Activated CD4-positive, CD25-positive, alpha-beta regulatory T cell treated with anti-CD3 and anti-CD28 coated beads, Interleukin-2, amount 50 U/mL, for 24 hours (primary cell): ENCODE results near the gene NR1I3.

Experiments used
- ATAC-seq, 2 donors: fragments of 150-1000 bp; cut with Tn5 transposase; one replicate each; pipeline ENCODE4 v1.10.0; 2021; ENCODE audit warnings: mild to moderate bottlenecking in 1 of 2, moderate library complexity in 1 of 2

Gene NR1I3

DNA sequence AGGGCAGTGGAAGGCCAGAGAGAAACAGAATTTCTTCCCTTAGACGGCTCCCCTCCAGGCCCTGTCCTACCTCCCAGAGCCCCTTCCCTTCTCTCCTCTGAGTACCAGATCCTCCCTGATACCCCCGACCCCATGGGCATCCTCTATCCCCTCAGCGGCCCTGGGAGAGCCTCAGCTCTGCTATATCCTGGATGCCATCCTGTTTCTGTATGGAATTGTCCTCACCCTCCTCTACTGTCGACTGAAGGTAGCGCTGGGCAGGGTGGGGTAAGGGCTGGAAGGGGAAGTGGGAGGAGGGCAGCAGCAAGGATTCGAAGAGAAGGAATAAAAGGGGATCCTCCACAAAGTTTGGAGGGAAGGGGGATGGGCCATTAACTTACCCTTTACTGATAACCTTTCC is 20.2 kb downstream of the NR1I3 start:
- peak in 1 of 2 donors; percentile 6 for ATAC-seq

DNA sequence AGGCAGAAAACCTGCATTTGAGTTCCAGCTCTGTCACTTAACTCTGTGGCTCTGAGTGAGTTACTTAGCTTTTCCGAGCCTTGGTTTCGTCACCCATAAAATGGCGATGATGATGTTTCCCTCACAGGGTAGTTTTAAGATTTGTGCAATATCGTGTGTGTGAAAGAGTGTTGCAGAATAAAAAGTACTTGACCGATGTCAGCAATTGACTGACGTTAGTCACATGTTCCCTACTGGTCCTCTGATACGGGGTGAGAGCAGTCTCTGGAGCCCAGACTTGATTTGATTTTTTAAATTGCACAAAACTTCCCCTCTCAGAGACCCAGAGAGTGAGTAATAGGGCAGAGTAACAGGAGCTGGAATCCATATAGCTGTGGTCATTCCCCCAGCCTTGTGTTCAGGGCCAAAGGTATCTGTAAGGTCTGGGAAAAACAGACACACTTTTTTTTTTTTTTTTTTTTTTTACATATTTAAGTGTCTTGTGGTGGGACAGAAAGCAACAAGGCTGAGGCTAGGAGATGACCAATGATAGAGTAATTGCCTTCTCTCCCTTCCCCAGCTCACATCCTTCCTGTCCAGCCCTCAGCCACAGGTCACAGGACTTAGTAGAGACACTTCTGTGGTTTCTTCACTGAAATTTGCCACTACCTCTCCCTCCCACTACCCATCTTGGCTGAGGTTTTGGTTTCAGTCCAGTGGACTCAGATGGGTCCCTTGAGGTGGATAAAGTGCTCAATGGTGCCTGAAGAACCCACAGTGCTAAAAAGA is 20.9 kb downstream of the NR1I3 start:
- ATAC-seq = peak; percentile 54 to 57

DNA sequence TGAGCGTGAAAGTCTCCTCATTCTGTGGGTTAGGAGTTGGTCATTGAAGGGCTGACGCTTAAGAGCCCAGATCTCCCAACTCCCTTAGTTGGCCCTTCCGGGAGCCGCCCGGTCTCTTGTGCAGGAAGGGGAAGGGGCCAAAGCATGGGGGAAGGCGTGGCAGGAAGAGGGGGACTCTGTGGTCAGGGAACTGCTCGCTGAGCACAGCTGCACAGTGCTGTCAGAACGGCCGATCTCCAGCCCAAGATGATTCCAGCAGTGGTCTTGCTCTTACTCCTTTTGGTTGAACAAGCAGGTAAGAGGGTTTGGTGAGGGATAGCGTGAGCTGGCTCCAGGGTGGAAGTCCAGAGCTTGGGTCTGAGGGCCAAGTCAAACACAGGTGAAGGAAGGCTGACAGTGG is 22.9 kb downstream of the NR1I3 start, which contains the start of gene FCER1G:
FCER1G (plus strand) TSS at position 220 of the 400 bp plus-strand sequence; CDS start at position 247, 27 bp downstream.
- ATAC-seq = no peak

DNA sequence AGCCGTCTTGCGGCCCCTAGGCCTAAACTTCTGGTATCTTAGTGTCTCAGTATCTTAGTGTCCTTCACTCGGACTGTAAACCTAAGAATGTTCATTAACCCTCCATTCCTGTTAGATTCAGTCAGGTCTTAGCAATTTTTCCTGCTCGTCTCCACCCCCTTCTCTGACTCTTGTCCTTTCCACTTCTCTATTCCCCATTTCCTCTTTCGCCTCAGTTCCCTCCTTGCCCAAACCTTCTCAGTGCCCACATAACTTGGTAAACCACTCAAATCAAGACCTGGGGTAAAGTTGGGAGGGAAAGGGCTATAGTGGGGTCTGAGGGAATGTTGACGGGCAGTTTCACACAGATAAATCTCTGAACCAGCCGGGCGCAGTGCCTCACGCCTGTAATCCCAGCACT is 23.6 kb downstream of the NR1I3 start:
- ATAC-seq = no peak

DNA sequence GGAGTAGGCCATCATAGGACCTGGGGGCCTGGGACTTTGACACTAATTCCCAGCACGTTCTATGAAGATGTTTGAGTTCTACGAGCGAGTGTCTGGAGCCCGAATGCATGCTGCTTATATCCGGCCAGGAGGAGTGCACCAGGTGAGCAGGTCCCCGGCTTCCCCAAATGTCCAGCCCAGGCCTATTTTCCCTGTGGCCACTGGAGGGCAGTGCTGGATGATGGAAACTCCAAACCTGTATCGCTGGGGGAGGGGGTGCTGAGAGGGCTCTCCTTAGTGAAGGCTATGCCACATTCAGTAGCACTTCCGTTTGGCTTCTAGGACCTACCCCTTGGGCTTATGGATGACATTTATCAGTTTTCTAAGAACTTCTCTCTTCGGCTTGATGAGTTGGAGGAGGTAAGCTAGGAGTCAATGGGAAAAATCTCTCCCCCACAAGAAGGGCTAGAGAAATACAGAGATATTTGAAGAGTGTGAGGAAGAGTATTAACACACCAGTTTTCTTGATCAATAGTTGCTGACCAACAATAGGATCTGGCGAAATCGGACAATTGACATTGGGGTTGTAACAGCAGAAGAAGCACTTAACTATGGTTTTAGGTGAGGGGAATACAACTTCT is 28.1 kb downstream of the NR1I3 start:
- ATAC-seq = peak; percentile 88 to 93

DNA sequence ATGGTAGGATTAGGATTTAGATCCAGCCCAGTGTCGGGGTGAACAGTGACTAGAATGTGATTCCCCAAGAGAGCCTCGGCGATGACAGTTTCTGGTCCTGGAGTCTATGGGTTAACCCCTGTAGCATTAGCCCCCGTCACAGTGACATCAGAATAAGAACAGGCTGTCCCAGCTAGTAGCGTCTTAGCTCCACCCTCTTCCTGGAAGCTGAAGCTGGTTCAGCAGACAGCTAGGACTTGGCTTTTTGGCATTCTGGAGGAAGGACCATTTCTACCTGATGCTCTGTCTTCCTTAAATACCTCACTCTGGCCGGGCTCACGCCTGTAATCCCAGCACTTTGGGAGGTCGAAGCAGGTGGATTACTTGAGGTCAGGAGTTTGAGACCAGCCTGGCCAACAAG is 30.8 kb downstream of the NR1I3 start:
- ATAC-seq = no peak

DNA sequence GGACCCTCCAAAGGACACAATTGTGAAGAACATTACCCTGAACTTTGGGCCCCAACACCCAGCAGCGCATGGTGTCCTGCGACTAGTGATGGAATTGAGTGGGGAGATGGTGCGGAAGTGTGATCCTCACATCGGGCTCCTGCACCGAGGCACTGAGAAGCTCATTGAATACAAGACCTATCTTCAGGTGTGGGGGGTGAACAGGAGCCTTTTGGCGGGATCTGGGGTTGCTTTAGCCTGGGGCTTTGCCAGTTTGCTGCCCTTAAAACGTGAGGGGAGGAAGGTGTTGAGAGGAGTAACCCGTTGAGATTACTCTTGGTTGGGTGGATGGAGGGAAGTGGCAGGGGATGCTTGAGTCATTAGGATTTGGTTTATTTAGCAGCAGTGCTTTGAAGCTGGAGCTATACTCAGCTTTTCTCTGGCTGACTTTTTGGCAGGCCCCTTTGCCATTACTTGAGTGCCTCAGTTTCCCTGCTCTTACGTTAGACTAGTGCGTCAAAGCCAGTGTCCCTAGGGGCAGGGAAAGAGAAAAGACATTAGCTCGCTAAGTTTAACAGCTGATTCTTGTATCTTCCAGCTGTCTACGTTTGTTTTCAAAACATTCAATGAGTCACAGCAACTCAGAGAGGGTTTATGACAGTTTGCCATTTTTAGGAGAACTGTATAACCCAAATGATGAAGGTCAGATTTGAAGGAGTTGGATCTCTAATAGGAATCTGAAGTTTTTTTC is 31.4 kb downstream of the NR1I3 start:
- no peak for ATAC-seq

DNA sequence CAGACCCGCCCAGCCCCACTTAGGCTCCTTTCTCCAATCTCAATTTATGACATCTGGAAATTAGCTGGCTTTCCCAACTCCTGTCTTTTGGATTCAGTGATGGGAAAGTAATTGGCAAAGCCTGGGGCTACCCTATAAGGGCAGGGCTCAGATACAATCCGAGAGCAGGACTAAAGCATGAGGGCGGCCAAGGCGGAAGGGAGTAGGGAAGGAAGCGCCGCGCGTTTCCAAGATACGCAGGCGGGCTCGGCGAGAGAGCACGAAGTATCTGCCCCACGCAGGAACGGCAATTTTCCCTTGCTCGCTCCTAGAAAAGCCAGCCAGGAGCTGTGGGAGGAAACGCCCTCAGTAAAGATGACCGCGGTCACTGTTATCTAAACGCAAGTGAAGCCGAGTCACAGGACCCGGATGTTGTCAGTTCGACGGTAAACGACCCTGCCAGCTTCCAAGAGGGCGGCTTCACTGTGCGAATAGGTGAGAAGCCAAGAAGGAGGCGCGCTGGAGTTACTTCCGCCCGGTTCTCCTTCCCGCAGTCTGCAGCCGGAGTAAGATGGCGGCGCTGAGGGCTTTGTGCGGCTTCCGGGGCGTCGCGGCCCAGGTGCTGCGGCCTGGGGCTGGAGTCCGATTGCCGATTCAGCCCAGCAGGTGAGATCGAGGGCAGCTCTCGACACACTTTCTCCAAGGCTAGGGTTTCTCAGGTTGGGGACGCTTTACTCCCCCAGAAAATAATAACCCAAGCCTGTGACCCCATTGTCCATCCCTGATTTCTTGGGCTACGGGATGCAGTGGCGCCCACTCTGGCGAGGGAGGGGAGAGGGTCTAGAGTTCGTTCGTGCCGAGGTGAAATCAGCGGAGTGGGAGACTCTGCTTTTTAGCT is 35.9 kb downstream of the NR1I3 start, which contains the start of gene NDUFS2:
NDUFS2 (plus strand) TSS at position 532 of the 877 bp plus-strand sequence; CDS start at position 551, 19 bp downstream.
- peak; percentile 99 for ATAC-seq

DNA sequence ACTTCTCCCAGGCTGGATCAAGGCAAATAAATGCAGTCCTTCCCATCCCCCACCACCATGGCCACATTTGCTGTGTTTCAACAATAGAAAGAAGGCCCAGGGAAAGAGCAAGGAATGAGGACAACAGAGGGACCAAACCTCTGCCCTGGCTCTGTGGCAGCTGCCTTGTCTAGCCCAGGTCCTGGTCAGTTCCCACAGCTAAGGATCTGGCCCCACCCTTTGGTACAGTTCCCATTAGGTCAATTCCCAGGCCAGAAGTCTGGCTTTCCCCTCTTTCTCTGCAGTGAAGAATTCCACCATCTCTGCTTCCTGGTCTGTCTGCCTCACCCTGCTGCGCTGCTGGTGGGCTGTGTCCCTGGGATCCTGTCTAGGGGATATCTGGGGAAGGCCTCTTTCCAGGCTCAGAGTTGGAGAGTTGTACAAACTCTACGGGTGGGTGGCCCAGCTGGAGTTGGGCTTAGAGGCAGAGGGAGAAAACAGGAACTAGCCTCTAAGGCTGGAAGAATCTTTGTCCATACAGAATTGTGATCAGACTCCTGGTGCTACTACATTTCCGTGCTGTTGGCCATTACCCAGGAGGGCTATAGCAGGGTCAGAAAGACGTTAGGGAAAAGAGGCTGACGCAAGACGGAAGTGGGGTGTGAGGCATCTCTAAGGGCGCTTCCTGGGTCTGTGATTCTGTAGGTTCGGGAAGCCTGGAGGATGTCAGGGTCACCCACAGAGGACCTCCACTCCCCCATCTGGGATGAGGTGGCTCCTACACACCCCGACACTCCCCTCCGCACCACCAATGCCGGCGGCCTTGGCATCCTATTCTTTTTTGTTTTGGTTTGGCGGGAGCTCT is 36.8 kb downstream of the NR1I3 start:
- no peak for ATAC-seq

DNA sequence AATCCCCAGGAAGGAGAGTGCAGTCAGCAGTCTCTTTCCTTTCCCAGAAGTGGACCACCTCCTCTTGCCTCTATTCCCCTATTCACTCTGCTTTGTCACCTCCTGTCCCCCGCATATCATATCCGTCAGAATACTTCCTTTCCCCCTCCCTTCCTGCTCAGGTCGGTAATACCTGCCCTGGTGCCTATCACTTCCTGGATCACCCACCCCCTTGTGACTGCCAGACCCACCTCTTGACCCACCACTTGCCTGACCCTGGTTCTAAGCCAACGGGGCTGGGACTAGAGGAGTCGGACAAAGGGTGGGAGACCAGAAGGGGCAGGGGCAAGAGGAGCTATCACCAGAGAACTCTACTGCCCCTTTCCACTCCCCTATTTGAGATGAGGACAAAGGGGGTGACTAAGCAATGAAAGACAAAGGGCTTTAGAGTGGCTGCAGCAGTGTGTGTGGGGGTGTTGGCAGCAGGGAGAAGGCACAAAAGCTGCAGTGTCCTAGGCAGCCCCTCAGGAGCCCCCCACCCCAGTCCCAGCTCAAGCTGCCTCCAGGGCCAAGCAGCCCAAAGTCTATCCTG is 37.5 kb downstream of the NR1I3 start:
- ATAC-seq = no peak

DNA sequence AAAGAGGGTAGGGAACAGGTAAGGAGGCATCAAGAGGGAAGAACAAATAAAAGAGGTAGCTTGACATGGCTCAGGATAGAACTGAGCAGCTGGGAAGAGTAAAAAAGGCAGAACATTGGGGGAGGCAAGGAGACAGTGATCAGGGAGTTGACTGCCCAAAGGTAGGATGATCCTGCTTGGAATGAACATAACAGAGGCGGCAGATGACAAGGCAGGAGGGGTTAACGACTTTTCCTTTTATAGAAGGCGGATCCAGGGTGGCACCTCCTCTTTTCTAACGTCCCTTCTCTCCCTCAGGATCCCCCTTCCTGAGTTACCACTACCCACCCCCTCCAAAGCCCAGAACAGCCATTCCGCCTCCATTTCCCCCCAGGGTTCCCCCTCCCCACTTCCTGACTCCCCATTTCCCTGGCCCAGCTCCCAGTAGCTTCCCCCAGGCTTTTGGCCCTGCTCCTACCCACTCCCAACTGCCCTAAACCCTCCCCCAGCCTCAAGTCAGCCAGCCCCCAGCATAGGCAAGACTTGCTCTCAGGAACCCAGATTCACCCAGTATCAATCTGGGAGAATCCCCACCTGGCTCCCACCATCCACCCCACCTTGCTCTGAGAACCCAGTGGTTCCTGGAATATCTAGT is 38.4 kb downstream of the NR1I3 start:
- ATAC-seq = no peak

DNA sequence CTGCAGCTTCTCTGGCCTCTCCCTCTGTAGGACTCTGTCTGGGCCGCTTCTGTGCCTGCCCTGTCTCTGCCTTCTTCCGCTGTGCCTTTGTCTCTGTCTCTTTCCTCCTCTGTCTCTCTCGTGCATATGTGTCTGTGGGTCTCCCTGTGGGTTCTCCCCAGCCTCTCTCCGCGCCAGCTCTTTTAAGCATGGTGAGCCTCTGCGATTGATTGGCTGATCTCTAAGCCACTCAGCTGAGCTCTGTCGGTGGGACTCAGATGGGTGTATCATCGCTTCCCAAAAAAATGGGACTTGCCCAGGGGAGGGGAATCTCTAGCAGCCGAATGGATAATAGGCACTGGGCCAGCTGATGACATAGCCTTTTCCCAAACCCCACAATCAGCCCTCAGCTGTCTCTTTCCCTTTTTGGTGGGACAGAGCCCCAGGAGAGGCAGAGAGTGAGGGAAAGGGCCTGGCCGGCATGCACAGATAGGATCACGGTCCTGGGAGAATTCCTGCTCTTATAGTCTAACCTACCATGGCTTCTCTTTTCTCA is 39.0 kb downstream of the NR1I3 start, which contains the start of gene ADAMTS4:
ADAMTS4 (minus strand) TSS at position 158 of the 535 bp plus-strand sequence. CDS start 427 bp downstream, outside the sequence.
- no peak for ATAC-seq

DNA sequence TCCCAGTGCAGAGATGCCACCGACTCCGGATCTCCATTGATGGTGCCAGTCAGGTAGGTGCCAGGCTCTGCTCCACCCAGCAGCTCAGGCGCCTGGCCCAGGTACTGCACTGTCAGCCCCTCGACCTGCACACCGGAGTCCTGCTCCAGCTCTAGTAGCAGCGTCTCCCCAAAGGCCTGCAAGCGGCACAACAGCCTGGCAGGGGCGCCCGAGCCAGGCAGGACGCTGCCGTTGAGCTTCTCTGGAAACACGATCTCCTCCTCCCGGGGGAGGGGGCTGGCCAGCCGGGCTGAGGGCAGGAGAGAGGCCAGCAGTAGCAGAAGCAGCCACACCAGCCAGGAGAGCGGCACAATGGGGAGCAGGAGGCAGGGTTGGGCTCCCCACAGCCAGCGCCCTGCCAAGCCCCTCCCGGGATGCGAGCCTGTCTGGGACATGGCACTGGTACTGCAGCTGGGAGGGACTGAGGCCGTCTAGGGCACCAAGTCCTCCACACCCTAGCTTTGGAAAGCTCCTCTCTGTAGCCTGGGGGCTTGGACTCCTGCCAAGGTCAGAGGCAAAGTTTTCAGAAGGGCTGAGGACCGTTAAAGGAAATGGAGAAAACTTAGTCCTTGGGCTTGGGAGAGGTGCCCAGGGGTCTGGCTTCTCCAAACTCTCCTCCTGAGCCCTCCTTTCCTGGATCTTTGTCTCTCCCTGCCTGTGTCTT is 39.7 kb downstream of the NR1I3 start:
- no peak for ATAC-seq

DNA sequence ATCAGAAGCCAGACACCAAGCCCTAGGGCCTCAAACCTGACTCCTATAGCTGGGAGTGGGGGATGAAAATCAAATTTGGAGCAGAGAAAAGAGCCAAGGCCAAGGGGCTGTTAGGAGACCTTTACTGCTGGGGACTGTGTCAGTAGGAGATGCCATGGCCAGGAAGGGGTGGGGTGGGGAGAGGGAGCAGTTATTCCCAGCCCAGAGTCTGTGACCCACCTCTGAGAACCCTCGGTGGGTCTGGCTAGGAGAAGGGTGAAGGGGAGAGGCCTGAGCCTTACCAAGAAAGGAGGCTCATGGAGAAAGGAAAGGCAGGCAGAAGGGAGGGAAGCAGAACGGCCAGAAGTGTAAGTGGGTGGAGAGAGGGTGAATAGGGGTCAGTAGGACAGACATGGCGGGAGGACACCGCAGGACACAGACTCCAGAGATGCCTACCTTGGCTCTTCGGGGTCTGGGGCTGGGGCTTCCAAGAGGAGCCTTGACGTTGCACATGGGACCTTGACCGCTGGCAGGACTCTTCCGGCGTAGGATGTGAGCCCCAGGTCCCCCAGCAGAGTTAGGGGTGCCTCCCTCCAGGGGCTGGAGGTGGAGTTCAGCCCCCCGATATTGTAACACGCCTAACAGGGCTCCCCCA is 40.3 kb downstream of the NR1I3 start:
- ATAC-seq = no peak

DNA sequence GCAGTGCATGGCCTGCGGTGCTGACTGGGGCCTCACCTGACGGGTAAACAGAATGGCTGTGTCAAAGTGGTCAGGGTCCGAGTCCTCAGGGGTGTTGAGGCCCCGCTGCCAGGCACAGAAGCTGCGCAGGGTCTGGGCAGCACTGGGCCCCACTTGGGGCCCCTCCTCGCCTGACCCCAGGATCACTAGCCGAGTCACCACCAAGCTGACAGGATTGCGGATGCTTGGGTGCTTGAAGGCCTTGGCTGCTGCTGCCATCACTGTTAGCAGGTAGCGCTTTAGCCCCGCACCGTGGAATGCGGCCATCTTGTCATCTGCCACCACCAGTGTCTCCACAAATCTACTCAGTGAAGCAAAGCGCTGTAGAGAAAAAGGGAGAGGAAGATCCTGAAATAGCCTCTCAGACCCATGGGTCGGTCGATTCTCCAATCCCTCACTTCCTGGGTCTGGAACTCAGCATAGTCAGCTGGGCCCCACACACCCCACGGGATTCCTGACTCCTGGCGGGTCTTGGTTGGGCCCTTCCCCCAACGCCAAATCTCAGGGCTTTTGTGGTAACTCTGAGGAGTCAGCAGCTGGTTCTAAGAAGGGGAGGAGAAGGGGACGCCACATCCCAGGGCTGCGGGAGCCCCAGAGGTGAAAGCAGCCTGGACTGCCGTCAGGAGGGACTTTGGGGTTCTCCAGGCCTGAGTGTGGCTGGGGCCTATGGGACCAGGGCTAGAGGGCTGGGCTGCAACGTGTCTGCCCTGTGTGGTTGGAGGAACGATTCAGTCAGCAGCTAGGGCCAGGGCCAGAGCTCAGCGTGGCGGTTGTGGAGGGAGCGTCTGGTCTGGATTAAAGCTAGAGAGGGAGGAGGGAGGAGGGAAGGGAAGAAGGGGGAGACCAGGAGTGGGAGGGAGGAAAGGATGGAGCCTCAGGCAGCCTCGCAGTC is 41.2 kb downstream of the NR1I3 start:
- no peak for ATAC-seq

DNA sequence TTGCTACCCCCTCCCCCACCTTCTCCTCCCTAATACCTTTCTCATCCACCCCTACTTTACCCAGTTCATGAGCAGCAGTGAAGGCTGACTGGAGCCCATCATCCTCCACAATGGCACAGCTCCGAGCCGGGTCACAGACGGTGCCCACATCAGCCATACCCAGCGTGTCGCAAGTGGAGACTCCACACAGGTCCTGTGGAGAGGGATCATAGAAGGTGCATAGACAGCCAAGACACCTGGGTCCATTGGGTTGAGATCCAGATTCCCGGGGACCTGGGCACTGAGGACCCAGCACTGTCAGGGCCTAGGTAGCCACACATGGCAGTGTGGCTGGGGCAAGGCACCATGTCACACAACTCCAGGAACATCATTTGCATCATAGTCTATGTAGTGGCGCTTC is 41.9 kb downstream of the NR1I3 start:
- ATAC-seq = no peak

DNA sequence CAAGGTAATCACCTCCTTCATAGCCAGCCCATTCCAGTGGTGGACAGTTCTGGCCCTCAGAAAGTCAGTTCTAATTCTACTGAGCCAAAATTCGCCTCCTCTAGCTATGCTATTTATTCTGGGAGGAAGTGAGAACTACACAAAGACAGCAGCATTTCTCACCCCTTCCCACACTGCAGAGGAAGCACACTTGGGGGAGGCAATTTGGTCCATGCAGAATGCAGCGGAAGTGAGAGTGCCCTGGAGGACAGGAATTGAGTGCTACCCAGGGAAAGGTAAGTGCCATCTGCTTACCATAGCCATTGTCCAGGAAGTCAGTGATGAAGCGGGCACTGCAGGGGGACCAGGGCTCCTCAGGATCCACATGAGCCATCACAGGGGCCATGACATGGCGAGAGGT is 42.8 kb downstream of the NR1I3 start:
- ATAC-seq = no peak
